ENCODE measurements around the gene ANTXR1.

DNA sequence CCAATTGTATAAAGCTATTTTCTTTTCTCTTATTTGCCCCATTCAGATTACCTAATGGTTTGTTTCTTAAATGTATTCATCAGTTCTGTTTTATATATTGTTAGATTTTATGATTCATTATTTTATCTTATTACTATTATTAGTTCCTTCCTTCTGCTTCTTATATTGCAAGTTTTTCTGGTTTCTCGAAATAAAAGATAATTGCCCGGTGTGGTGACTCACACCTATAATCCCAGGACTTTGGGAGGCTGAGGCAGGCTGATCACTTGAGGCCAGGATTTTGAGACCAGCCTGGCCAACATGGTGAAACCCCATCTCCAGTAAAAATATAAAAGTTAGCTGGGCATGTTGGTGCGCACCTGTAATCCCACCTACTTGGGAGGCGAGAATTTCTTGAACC is 37.8 kb downstream of the ANTXR1 start:
- TF ChIP-seq, protein P1, sequence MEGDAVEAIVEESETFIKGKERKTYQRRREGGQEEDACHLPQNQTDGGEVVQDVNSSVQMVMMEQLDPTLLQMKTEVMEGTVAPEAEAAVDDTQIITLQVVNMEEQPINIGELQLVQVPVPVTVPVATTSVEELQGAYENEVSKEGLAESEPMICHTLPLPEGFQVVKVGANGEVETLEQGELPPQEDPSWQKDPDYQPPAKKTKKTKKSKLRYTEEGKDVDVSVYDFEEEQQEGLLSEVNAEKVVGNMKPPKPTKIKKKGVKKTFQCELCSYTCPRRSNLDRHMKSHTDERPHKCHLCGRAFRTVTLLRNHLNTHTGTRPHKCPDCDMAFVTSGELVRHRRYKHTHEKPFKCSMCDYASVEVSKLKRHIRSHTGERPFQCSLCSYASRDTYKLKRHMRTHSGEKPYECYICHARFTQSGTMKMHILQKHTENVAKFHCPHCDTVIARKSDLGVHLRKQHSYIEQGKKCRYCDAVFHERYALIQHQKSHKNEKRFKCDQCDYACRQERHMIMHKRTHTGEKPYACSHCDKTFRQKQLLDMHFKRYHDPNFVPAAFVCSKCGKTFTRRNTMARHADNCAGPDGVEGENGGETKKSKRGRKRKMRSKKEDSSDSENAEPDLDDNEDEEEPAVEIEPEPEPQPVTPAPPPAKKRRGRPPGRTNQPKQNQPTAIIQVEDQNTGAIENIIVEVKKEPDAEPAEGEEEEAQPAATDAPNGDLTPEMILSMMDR (IDR thresholded peaks at IDR 0.05; ENCODE audit: borderline replicate concordance, extremely low read depth, low read length, poor library complexity, severe bottlenecking): no peak
- TF ChIP-seq EZH2 (IDR thresholded peaks at IDR 0.05; ENCODE audit: borderline replicate concordance, low read depth, low read length, severe bottlenecking): no peak

Measured in DND-41 (cell line).